Activated CD4-positive, alpha-beta T cell treated with anti-CD3 and anti-CD28 coated beads for 24 hours (primary cell): ENCODE measurements around the gene SMAD1.
"Not testable (repeated sequence)": the region's sequence is repeated elsewhere in the genome, so short reads cannot be mapped to it uniquely, and the experiment has no call there.

Source experiments
- DNase-seq, 2 donors: peaks; one replicate each; pipeline ENCODE4 v3.0.0-alpha.2; 2020; ENCODE audit warnings: low read depth in 2 of 2

The SMAD1 gene

GRCh38 chr4:145564540-145564939 is 82.9 kb downstream of the SMAD1 start:
- no peak for DNase-seq

GRCh38 chr4:145565328-145565727 is 83.7 kb downstream of the SMAD1 start:
- no peak for DNase-seq

GRCh38 chr4:145566086-145566708 is 84.5 kb downstream of the SMAD1 start:
- DNase-seq: no peak

DNA sequence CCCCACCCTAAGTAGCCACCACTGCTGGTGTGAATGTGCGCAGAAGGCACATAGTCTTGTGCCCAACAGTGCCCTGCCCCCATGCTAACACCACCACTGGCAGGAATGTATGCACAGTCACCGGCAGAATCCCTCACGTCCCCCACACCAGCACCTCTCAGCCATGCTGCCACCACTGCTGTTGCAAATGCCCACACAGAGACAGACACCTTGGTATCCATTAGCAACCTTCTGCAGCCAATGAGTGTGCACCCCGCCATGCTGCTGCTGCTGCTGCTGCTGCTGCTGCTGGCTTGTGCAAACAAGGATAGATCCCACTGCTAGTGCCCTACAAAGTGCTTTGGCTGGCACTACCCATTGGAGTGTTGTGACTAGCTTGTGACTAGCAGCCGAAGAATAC is 85.1 kb downstream of the SMAD1 start:
- no peak for DNase-seq

DNA sequence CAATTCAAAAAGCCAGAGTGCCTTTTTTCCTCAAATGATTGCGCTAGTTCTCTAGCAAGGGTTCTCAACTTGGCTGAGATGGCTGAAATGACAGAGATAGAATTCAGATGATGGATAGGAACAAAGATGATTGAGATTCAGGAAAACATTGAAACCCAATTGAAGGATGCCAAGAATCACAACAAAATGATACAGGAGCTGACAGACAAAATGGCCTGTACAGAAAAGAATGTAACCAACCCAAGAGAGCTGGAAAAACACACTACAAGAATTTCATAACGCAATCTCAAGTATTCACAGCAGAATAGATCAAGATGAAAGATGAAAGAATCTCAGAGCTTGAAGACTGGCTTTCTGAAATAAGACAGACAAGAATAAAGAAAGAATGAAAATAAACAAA is 85.9 kb downstream of the SMAD1 start:
- no peak for DNase-seq

DNA sequence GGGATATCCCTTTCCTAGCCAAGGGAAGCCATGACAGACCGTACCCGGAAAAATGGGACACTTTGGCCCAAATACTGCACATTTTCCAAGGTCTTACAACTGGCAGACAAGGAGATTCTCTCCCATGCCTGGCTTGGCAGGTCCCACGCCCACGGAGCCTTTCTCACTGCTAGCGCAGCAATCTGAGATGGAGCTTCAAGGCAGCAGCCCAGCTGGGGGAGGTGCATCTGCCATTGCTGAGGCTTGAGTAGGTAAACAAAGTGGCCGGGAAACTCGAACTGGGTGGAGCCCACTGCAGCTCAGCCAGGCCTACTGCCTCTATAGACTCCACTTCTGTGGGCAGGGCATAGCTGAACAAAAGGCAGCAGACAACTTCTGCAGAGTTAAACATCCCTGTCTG is 92.9 kb downstream of the SMAD1 start:
- DNase-seq: not testable (repeated sequence)

DNA sequence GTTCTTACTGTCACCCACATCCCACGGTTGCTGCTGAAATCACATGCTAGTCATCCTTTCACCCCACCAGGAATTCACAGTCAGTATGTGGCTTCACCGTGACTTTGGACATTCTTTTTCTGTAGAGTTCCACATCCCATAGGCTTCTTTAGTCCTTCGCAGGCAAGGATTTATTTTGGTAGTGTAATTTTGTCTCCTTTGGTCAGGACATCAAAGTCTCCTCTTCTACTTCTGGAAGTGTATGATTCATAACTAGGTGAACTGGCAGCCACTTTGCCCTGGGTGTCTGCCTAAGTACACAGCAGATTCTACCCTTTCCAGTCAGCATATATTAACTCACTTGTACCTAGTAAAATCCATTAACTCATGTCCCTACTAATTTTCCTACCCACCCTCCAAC is 99.3 kb downstream of the SMAD1 start:
- no peak for DNase-seq

DNA sequence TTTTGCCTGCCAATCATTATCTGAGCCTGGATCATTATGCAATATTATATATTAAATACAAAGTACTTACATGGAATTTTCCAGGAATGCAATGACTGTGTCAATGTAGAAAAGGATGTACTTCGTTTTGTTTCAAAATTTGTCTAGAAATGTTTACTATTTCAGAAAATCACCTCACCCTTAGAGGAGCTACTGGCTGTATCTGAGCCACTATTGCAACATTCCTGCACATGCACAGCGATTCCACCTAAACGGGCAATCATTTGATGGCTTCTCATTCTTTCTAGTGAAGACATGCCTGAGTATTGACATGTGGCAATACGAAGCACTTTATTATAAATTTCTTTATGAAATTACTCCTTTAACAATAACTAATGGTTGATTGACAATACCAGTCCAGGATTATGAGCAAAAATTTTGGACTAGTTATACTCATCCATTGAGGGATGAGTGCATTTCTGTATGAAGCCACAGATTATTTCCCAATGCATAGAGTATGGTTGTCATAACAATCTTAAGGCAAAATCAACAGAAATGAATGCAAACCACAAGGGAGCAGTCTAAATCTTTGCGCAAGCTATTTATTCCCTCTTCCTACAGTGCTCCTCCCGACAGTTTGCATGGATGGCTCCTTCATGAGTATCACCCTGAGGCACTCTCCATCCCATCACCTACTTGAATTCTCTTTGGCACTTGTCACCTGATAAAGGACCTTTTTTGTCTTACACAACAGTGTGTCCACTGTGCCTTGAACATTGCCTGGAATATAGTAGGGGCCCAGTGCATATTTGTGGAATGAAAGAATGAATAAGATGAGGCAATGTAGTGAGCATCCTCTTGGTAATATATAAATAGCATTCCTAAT is 101.8 kb downstream of the SMAD1 start:
- DNase-seq: no peak

- DNase-seq: no peak
Measured at GRCh38 chr4:145587088-145587754, 105.6 kb downstream of the SMAD1 start.

DNA sequence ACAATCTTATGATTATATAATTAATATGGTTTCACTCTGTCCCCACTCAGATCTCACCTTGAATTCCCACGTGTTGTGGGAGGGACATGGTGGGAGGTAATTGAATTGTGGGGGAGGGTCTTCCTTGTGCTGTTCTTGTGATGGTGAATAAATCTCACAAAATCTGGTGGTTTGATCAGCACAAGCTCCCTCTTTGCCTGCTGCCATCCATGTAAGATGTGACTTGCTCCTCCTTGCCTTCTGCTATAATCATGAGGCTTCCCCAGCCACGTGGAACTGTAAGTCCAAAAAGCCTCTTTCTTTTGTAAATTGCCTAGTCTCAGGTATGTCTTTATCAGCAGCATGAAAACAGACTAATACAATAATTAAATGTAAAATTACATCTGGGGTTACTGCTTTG is 107.7 kb downstream of the SMAD1 start:
- DNase-seq: not testable (repeated sequence)

- DNase-seq: no peak
Measured at GRCh38 chr4:145589916-145590702, 108.5 kb downstream of the SMAD1 start.

DNA sequence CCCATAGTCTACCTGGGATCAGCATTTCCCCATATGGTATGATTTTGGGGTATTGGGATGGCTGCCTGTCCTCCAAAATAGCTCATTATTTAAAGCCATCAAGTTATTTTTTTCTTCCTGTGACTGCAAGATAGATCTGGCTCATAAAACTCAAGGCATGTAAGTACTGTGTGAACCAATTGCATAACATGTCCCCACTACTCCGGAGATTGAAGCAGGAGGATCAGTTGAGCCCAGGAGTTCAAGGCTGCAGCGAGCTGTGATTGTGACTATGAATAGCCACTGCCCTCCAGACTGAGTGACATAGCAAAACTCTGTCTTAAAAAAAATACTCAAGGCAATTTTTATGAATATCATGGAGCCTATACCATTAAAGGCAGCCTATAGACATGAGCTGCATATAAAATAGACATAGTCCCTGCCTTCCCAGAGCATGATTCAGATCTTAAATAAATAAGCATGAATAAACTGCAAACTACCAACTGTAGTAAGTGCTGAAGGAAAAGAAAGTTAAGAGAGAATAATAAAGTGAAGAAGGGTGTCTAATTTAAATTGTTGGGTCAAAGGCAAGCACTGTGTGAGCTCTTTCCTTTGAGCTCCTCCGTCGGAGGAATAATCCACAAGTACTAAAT is 120.6 kb downstream of the SMAD1 start:
- no peak for DNase-seq

- no peak for DNase-seq
Measured at GRCh38 chr4:145605941-145606340, 124.3 kb downstream of the SMAD1 start.
